ENCODE results near the gene CAMK2D. TPM values are rescaled to one million over a fixed set of nuclear protein-coding genes. Genes with fewer than 3 reads are reported as not detected.

CAMK2D gene
- total RNA-seq, 1 donor from 2014 or later, result 46.1 TPM

GRCh38 chr4:113697429-113697828 lies 64.1 kb downstream of the CAMK2D start:
- no peak for ATAC-seq

GRCh38 chr4:113695328-113696169 lies 66.0 kb downstream of the CAMK2D start:
- intact Hi-C loops (cut with DNase I), result no loop called here
- H3K4me3 ChIP-seq, result no peak overlapping the region
- DNase-seq, result no peak
- peaks cover 10% of the 10 kb centered on the region for H3K4me1 ChIP-seq
- H3K9me3 ChIP-seq, result no peaks in the 10 kb centered on the region
- no peaks in the 10 kb centered on the region for H3K27me3 ChIP-seq
- TF ChIP-seq CTCF (IDR thresholded peaks at IDR 0.05), result no peak
- H3K27ac ChIP-seq, result no peak overlapping the region
- ATAC-seq, result no peak
- no peaks in the 10 kb centered on the region for H3K36me3 ChIP-seq

More at GRCh38 chr4:113697429-113697828, 64.1 kb downstream of the CAMK2D start:
- no peaks in the 10 kb centered on the region for H3K9me3 ChIP-seq
- no peak for DNase-seq
- no peak overlapping the region for H3K4me3 ChIP-seq
- no peaks in the 10 kb centered on the region for H3K36me3 ChIP-seq
- intact Hi-C loops (cut with DNase I), result no loop called here
- H3K27me3 ChIP-seq, result no peaks in the 10 kb centered on the region
- H3K4me1 ChIP-seq, result peaks cover 3% of the 10 kb centered on the region
- H3K27ac ChIP-seq, result no peak overlapping the region
- no peak for TF ChIP-seq CTCF (IDR thresholded peaks at IDR 0.05)

- intact Hi-C loops (cut with DNase I), result no loop called here
- Histone ChIP-seq H3K4me3 (no peak overlapping the region), H3K9me3 (no peaks in the 10 kb centered on the region), H3K27ac (no peak overlapping the region), H3K27me3 (no peaks in the 10 kb centered on the region), H3K36me3 (no peaks in the 10 kb centered on the region), H3K4me1 (peaks cover 10% of the 10 kb centered on the region)
- no peak for ATAC-seq
- TF ChIP-seq CTCF (IDR thresholded peaks at IDR 0.05), result no peak
- DNase-seq, result no peak
Measured at GRCh38 chr4:113694008-113694407, 67.5 kb downstream of the CAMK2D start.

- intact Hi-C loops (cut with DNase I), result no loop called here
- no peaks in the 10 kb centered on the region for H3K36me3 ChIP-seq
- no peak for TF ChIP-seq CTCF (IDR thresholded peaks at IDR 0.05)
- H3K27ac ChIP-seq, result no peak overlapping the region
- H3K4me3 ChIP-seq, result no peak overlapping the region
- DNase-seq (no peak), ATAC-seq (peak; percentile 25)
- H3K4me1 ChIP-seq, result peaks cover 10% of the 10 kb centered on the region
- no peaks in the 10 kb centered on the region for H3K27me3 ChIP-seq
- no peaks in the 10 kb centered on the region for H3K9me3 ChIP-seq
Measured at GRCh38 chr4:113692809-113693411, 68.6 kb downstream of the CAMK2D start.

- Histone ChIP-seq H3K9me3 (no peaks in the 10 kb centered on the region), H3K27ac (no peak overlapping the region), H3K36me3 (no peaks in the 10 kb centered on the region), H3K4me3 (no peak overlapping the region), H3K4me1 (peaks cover 10% of the 10 kb centered on the region), H3K27me3 (no peaks in the 10 kb centered on the region)
- intact Hi-C loops (cut with DNase I), result no loop called here
- TF ChIP-seq CTCF (IDR thresholded peaks at IDR 0.05), result no peak
- no peak for DNase-seq
- ATAC-seq, result no peak
Measured at GRCh38 chr4:113691676-113692075, 69.9 kb downstream of the CAMK2D start.
